Fibroblast of villous mesenchyme (primary cell): ENCODE results near the gene LYRM4. TPM values are rescaled to one million over a fixed set of nuclear protein-coding genes. Genes with fewer than 3 reads are reported as not detected.

Source experiments
- DNase-seq: peaks from one replicate; pipeline ENCODE4 v3.0.0-alpha.2; 2010; ENCODE audit warnings: low read depth
- H3K4me3 ChIP-seq: 2 replicates; pipeline ENCODE4 v1.5.1; 2011; ENCODE audit warnings: low read depth, mild to moderate bottlenecking, low read length
- total RNA-seq: library from RNA; depleted of rRNA; stranded (reverse); fragments of >200 nt; gene quantifications from 2 replicates; pipeline ENCODE4 v1.2.3, GENCODE V29; 2012
- TF ChIP-seq, protein P1 (sequence below): IDR thresholded peaks from 2 replicates; pipeline ENCODE4 v1.5.1; 2012; ENCODE audit warnings: low read depth, mild to moderate bottlenecking, low read length; ENCODE audit not compliant: insufficient read depth

Gene LYRM4
- total RNA-seq, 1 donor, result 13.4 TPM

DNA sequence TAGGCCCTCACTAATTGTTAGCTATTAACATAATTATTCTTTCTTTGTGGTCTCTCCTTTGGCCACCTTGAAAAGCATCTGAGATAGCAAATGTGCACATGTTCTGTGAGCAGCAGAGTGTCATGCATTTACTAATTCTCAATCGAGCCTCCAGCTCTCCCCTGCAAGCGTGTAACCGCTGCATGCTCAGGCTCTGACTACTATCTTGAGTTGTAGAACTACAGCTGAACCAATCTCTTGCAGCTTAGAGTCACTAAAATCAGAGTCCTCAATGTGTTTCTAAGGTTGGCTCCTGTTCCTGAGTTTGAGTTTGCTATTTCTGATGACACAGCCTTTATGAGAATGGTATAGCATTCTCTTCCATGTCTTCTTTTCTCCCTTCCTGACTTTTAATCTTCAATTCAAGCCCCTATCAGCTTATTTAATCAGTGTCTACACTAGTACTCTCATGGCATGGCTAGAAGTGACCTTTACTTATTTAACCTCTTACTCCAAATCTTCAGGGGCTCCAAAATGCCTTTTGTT is 110.1 kb downstream of the LYRM4 start:
- TF ChIP-seq, protein P1, sequence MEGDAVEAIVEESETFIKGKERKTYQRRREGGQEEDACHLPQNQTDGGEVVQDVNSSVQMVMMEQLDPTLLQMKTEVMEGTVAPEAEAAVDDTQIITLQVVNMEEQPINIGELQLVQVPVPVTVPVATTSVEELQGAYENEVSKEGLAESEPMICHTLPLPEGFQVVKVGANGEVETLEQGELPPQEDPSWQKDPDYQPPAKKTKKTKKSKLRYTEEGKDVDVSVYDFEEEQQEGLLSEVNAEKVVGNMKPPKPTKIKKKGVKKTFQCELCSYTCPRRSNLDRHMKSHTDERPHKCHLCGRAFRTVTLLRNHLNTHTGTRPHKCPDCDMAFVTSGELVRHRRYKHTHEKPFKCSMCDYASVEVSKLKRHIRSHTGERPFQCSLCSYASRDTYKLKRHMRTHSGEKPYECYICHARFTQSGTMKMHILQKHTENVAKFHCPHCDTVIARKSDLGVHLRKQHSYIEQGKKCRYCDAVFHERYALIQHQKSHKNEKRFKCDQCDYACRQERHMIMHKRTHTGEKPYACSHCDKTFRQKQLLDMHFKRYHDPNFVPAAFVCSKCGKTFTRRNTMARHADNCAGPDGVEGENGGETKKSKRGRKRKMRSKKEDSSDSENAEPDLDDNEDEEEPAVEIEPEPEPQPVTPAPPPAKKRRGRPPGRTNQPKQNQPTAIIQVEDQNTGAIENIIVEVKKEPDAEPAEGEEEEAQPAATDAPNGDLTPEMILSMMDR, result no peak
- DNase-seq, result no peak
- no peak overlapping the region for H3K4me3 ChIP-seq

DNA sequence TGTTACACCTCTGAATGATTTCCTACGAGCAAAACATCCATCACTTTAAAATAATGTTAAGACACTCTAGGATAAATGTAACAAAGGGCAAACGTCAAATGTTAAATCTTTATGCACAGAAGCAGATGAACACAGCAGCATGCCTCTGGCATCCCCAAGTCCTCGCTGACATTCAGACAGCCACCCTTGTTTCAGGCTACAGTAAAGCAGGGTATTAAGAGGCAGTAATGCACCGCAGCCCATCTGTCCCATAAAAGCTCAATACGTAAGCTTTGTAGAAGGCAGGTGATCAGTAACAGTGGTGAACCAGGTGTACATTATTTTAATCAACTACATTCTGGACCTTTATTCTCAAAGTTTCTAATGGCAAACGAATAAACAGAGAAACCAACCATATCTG is 110.9 kb downstream of the LYRM4 start:
- DNase-seq, result no peak
- no peak overlapping the region for H3K4me3 ChIP-seq
- TF ChIP-seq, protein P1, result no peak

DNA sequence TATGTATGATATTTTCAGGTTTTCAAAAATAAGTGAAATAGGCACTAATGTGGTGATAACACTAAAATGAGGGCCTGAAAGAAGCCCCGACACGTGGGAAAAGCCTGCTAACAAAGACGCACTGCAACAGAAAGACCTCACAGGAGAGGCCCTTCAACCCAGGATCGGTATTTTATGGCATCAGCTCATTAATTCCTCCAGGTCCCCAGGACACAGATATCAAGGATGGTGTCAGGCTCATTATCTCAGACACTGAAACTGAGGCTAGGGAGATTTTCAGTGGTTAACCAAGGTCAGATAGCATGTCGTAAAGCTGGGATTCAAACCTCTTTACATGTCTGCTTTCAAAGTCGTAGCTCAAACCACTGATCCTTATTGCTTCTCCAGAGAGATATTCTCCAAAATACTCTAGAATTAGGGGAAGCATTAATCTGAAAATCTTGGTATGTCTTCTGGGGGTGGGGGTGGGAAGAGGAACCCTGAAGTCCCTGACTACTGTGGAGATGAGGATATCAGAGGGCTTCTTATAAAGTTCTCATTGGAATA is 111.5 kb downstream of the LYRM4 start:
- TF ChIP-seq, protein P1, result no peak
- no peak for DNase-seq
- no peak overlapping the region for H3K4me3 ChIP-seq

DNA sequence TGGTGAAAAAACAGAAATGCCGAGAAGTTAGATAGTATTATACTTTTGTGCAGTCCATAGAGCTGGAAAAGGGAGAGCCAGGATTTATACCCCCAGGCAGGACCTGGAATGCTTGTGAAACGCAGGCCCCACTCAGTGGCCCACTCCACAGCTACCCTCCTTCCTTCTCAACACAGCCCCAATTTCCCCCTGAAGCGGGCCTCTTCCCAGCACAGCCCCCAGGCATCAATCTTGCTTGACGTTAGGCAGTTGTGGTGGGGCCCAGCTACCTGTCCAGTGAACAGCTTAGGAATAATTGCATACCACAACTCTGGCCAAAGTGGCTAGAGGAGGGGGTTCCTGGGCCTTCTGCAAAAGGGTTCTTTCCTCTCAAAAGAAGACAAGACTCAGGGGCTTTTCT is 114.4 kb downstream of the LYRM4 start:
- DNase-seq, result no peak
- H3K4me3 ChIP-seq, result no peak overlapping the region
- TF ChIP-seq, protein P1, result no peak

DNA sequence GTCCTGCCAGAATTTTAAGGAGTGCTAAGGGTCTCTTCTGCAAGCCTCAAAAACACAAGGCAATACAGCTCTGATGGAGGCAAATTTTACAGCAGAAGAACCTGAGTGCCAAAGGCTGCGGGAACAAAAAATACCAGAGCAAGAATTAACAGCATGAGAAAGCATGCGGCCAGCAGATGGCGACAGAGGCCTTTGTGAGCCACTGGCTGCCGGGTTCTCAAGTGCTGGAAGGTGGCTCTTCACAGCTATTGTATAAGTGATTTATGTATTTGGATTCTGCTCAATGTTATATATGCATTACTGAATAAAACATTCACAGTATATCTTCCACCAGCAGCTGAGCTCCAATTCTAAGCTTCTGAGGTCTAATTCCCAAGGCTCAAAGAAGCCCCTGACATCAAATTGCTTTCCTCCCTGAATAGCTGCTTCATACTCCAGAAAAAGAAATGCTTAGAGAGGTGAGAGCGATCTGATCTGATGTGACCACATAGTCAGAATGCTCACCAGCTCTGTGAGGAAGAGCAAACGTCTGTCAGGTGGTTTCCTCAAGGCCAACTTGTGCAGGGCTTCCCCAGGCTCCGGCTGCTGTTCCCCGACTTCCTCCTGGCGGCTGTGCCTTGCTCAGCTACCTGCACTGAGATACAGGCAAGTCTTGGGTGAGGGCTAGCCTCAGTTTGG is 117.0 kb downstream of the LYRM4 start:
- DNase-seq, result peak; percentile 81
- TF ChIP-seq, protein P1, result peak; percentile 88
- no peak overlapping the region for H3K4me3 ChIP-seq

DNA sequence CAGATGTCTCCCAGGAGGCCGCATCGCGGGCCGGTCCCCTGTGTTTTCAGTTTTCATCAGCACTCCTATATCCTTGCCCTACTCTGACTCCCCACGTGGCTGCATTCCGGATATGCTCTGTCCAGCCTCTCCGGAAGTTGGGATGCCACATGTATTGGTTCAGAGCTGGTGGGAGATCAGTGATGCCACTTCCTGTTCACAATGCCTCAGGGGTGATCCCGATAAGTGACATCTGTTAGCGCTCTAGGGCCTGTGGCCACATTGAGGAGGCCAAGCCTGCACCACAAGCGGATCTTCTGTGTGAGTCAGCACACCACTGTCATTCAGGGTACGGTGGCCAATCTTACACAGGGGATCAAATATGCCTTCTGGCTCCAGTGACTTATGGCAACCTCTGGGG is 117.8 kb downstream of the LYRM4 start:
- H3K4me3 ChIP-seq, result no peak overlapping the region
- DNase-seq, result no peak
- TF ChIP-seq, protein P1, result no peak

DNA sequence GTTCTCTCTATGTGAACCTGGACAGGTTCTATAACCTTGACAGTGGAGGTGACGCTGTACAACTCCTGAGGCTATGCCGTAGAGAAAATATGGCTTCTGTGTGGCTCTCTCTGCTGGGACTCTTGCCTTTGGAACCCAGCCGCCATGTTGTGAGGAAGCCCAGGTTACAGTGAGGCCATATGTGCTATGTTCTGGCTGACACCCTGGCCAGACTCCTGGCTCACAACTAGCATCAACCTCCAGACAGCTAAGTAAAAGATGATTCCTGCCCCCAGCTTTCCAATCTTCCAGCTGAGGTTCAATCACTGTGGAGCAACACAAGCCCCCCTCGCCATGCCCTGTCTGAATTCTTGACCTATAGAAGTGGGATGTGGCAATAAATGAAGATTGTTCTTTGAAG is 118.6 kb downstream of the LYRM4 start:
- TF ChIP-seq, protein P1, result no peak
- no peak for DNase-seq

More for the DNA sequence above, 118.6 kb downstream of the LYRM4 start:
- no peak overlapping the region for H3K4me3 ChIP-seq
